Common myeloid progenitor, CD34-positive (primary cell): ENCODE results near the gene MRTO4.
A peak's percentile ranks its signal among the peaks of the same experiment; 100 is the strongest.

ENCODE experiments used
- CTCF ChIA-PET: fragments of 350-600 bp; sonication (Branson Sonifier 250); formaldehyde crosslinking; loops from one replicate; lab custom pipeline; 2021; ENCODE audit warnings: antibody characterized with exemption; lab: Charles Lee
- POLR2A ChIA-PET: fragments of 350-600 bp; sonication (Branson Sonifier 250); formaldehyde crosslinking; loops from one replicate; lab custom pipeline; 2021; ENCODE audit warnings: antibody characterized with exemption; lab: Charles Lee
- DNase-seq, 3 donors: peaks; one replicate each; pipeline versions ENCODE4 v3.0.0 to v3.0.0-alpha.2; 2013
- H3K27ac ChIP-seq, 2 experiments: 1 replicate in 1 of 2; 2 replicates in 1 of 2; pipeline ENCODE4 v1.7.0; 2013; ENCODE audit warnings: inconsistent platforms in 2 of 2, low read length in 2 of 2, mild to moderate bottlenecking in 2 of 2, low read depth in 1 of 2, moderate library complexity in 1 of 2; ENCODE audit not compliant: severe bottlenecking in 2 of 2, insufficient read depth in 1 of 2, poor library complexity in 1 of 2
- H3K27me3 ChIP-seq, 5 experiments: replicated peaks in 2 of 5; 1 replicate in 3 of 5; 2 replicates in 2 of 5; pipeline versions ENCODE4 v1.6.1 to v1.7.0; 2013; ENCODE audit warnings: low read length in 4 of 5, mild to moderate bottlenecking in 2 of 5, moderate library complexity in 2 of 5, inconsistent platforms in 1 of 5; ENCODE audit not compliant: insufficient read depth in 5 of 5, control insufficient read depth in 4 of 5
- H3K36me3 ChIP-seq, 4 experiments: 1 replicate in 2 of 4; 2 replicates in 2 of 4; pipeline versions ENCODE4 v1.6.1 to v1.7.0; 2013; ENCODE audit warnings: low read length in 3 of 4, control low read depth in 1 of 4, mild to moderate bottlenecking in 1 of 4; ENCODE audit not compliant: control insufficient read depth in 4 of 4, insufficient read depth in 4 of 4
- H3K4me1 ChIP-seq, 4 experiments: 1 replicate in 3 of 4; 2 replicates in 1 of 4; pipeline versions ENCODE4 v1.6.1 to v1.7.1; 2013; ENCODE audit warnings: low read length in 3 of 4, mild to moderate bottlenecking in 3 of 4, control low read depth in 1 of 4, inconsistent platforms in 1 of 4, moderate library complexity in 1 of 4; ENCODE audit not compliant: control insufficient read depth in 4 of 4, insufficient read depth in 4 of 4; ENCODE audit errors: control extremely low read depth in 1 of 4
- H3K4me3 ChIP-seq, 7 experiments: 1 replicate in 4 of 7; 2 replicates in 3 of 7; pipeline versions ENCODE4 v1.5.1 to v1.7.0; 2013; ENCODE audit warnings: mild to moderate bottlenecking in 7 of 7, low read length in 6 of 7, moderate library complexity in 6 of 7, inconsistent platforms in 2 of 7, low read depth in 2 of 7, control low read depth in 1 of 7; ENCODE audit not compliant: insufficient read depth in 4 of 7, control insufficient read depth in 1 of 7; ENCODE audit errors: extremely low read depth in 1 of 7
- H3K9me3 ChIP-seq, 5 experiments: 1 replicate in 4 of 5; 2 replicates in 1 of 5; pipeline versions ENCODE4 v1.6.1 to v1.7.1; 2013; ENCODE audit warnings: low read length in 4 of 5, mild to moderate bottlenecking in 2 of 5, inconsistent platforms in 1 of 5, low read depth in 1 of 5, moderate library complexity in 1 of 5; ENCODE audit not compliant: control insufficient read depth in 4 of 5, insufficient read depth in 2 of 5; ENCODE audit errors: control extremely low read depth in 1 of 5
- WGBS: methylation state at CpG from one replicate; pipeline ENCODE4 v1.1.5; 2013; ENCODE audit not compliant: insufficient coverage; 5-methylcytosine and 5-hydroxymethylcytosine counted together

Gene MRTO4

GRCh38 chr1:19306941-19307340, 55.3 kb downstream of the MRTO4 start:
- no peaks in the 10 kb centered on the region for H3K9me3 ChIP-seq
- H3K36me3 ChIP-seq = peaks cover 10 to 63% (median 52%) of the 10 kb centered on the region in 4 experiments
- ChIA-PET POLR2A (no interaction called here), CTCF (no interaction called here)
- no peak for DNase-seq
- H3K4me1 ChIP-seq = peaks cover 0 to 14% (median 13%) of the 10 kb centered on the region in 4 experiments
- H3K4me3 ChIP-seq = no peak overlapping the region
- no peaks in the 10 kb centered on the region for H3K27me3 ChIP-seq
- no peak overlapping the region for H3K27ac ChIP-seq
- 100% methylated on average over 4 of the region's 6 CpGs for WGBS

GRCh38 chr1:19307794-19308508, 56.3 kb downstream of the MRTO4 start:
- no peak for DNase-seq
- POLR2A ChIA-PET = no interaction called here
- Histone ChIP-seq H3K27ac (no peak overlapping the region), H3K4me1 (peaks cover 0 to 22% (median 20%) of the 10 kb centered on the region in 4 experiments), H3K4me3 (no peak overlapping the region), H3K27me3 (no peaks in the 10 kb centered on the region), H3K9me3 (no peaks in the 10 kb centered on the region), H3K36me3 (peaks cover 4 to 58% (median 48%) of the 10 kb centered on the region in 4 experiments)
- CTCF ChIA-PET = no interaction called here
- WGBS = 95% methylated on average over 9 of the region's 10 CpGs

- 97% methylated on average over 3 of the region's 3 CpGs for WGBS
- POLR2A ChIA-PET = no interaction called here
- no peak for DNase-seq
- Histone ChIP-seq H3K27ac (no peak overlapping the region), H3K9me3 (no peaks in the 10 kb centered on the region), H3K4me3 (no peak overlapping the region), H3K4me1 (peaks cover 0 to 27% (median 25%) of the 10 kb centered on the region in 4 experiments), H3K27me3 (no peaks in the 10 kb centered on the region), H3K36me3 (peaks cover 4 to 52% (median 44%) of the 10 kb centered on the region in 4 experiments)
- CTCF ChIA-PET = no interaction called here
Measured at GRCh38 chr1:19308509-19308907, 56.9 kb downstream of the MRTO4 start.

- ChIA-PET CTCF (no interaction called here), POLR2A (interaction anchor here (0.5 kb wide), 1 partner anchor 320 kb away, joined by 3 read pairs; no protein-coding TSS in a partner anchor)
- H3K36me3 ChIP-seq = peaks cover 4 to 45% (median 39%) of the 10 kb centered on the region in 4 experiments
Measured at GRCh38 chr1:19309123-19309813, 57.7 kb downstream of the MRTO4 start.

More at GRCh38 chr1:19309123-19309813, 57.7 kb downstream of the MRTO4 start:
- peak in 2 of 3 donors; percentile 22 to 29 for DNase-seq
- no peak overlapping the region for H3K27ac ChIP-seq
- H3K4me1 ChIP-seq = peaks cover 0 to 34% (median 29%) of the 10 kb centered on the region in 4 experiments
- WGBS = 79% methylated on average over 5 of the region's 6 CpGs
- no peaks in the 10 kb centered on the region for H3K9me3 ChIP-seq
- H3K27me3 ChIP-seq = no peaks in the 10 kb centered on the region
- H3K4me3 ChIP-seq = no peak overlapping the region
